HepG2 (cell line): Measurements from ENCODE around the gene ANO9. TPM values are rescaled to one million over a fixed set of nuclear protein-coding genes. Genes with fewer than 3 reads are reported as not detected.
A peak's percentile ranks its signal among the peaks of the same experiment; 100 is the strongest.

Source experiments
- ATF3 ChIP-seq: sonication (generic); formaldehyde crosslinking; IDR thresholded peaks from 2 replicates; pipeline ENCODE4 v1.4.0; 2020; ENCODE audit warnings: missing genetic modification reagents
- CEBPG ChIP-seq: IDR thresholded peaks from 2 replicates; pipeline ENCODE4 v1.6.1; 2016
- DRAP1 ChIP-seq: IDR thresholded peaks from 2 replicates; pipeline ENCODE4 v1.6.1; 2016; ENCODE audit warnings: missing genetic modification reagents, missing compliant biosample characterization
- HNF4A ChIP-seq: sonication (generic); formaldehyde crosslinking; IDR thresholded peaks from 2 replicates; pipeline ENCODE4 v1.4.0; 2020; ENCODE audit warnings: missing genetic modification reagents
- HNRNPK ChIP-seq: fragments of 200-400 bp; formaldehyde crosslinking; IDR thresholded peaks from 2 replicates; pipeline ENCODE4 v1.6.1; 2018; ENCODE audit warnings: low read length, low read depth, moderate library complexity, mild to moderate bottlenecking; ENCODE audit not compliant: poor library complexity, severe bottlenecking
- KDM6A ChIP-seq: IDR thresholded peaks from 2 replicates; pipeline ENCODE4 v1.6.1; 2016; ENCODE audit warnings: low read depth
- KLF15 ChIP-seq: sonication (generic); formaldehyde crosslinking; IDR thresholded peaks from 2 replicates; pipeline ENCODE4 v1.8.1; 2023; ENCODE audit warnings: borderline replicate concordance, mild to moderate bottlenecking, inconsistent platforms, missing genetic modification reagents, mixed read lengths
- SCMH1 ChIP-seq: sonication (generic); formaldehyde crosslinking; IDR thresholded peaks from 2 replicates; pipeline ENCODE4 v1.9.0; 2021; ENCODE audit warnings: missing genetic modification reagents, mild to moderate bottlenecking, borderline replicate concordance
- SMAD3 ChIP-seq: sonication (generic); formaldehyde crosslinking; IDR thresholded peaks from 2 replicates; pipeline ENCODE4 v1.4.0; 2020; ENCODE audit warnings: missing genetic modification reagents
- SMAD9 ChIP-seq: sonication (generic); formaldehyde crosslinking; IDR thresholded peaks from 2 replicates; pipeline ENCODE4 v1.5.1; 2020; ENCODE audit warnings: mild to moderate bottlenecking, missing genetic modification reagents
- SP1 ChIP-seq, 2 experiments: fragments of 450-650 bp in 1 of 2; sonication (generic) in 1 of 2; formaldehyde crosslinking in 1 of 2; IDR thresholded peaks; 2 replicates each; pipeline versions ENCODE4 v1.4.0 to v1.6.1; 2016 to 2020; ENCODE audit warnings: missing genetic modification reagents in 1 of 2
- TBX2 ChIP-seq: sonication (generic); formaldehyde crosslinking; IDR thresholded peaks from 2 replicates; pipeline ENCODE4 v1.5.0; 2020; ENCODE audit warnings: missing genetic modification reagents, mild to moderate bottlenecking, borderline replicate concordance
- TMF1 ChIP-seq: sonication (generic); formaldehyde crosslinking; IDR thresholded peaks from 2 replicates; pipeline ENCODE4 v1.8.1; 2022; ENCODE audit warnings: low read depth, missing genetic modification reagents
- ZFP36L1 ChIP-seq: sonication (generic); formaldehyde crosslinking; IDR thresholded peaks from 2 replicates; pipeline ENCODE4 v1.8.0; 2022; ENCODE audit warnings: mild to moderate bottlenecking, missing genetic modification reagents, moderate library complexity
- ZNF549 ChIP-seq: sonication (generic); formaldehyde crosslinking; IDR thresholded peaks from 2 replicates; pipeline ENCODE4 v1.5.0; 2020; ENCODE audit warnings: missing genetic modification reagents
- ZNF557 ChIP-seq: sonication (generic); formaldehyde crosslinking; IDR thresholded peaks from 2 replicates; pipeline ENCODE4 v1.4.0; 2020; ENCODE audit warnings: missing genetic modification reagents
- ZNF766 ChIP-seq: sonication (generic); formaldehyde crosslinking; IDR thresholded peaks from 2 replicates; pipeline ENCODE4 v1.5.0; 2020; ENCODE audit warnings: missing genetic modification reagents, borderline replicate concordance
- ZSCAN25 ChIP-seq: sonication (generic); formaldehyde crosslinking; IDR thresholded peaks from 2 replicates; pipeline ENCODE4 v1.8.0; 2022; ENCODE audit warnings: mild to moderate bottlenecking, missing genetic modification reagents
- ZSCAN9 ChIP-seq: IDR thresholded peaks from 2 replicates; pipeline ENCODE4 v1.6.1; 2016; ENCODE audit warnings: borderline replicate concordance
- polyA plus RNA-seq, 8 experiments: library from polyadenylated mRNA; depleted of rRNA in 3 of 8; stranded (reverse) in 7 of 8; unstranded in 1 of 8; fragments of >200 nt; fragmentation: Illumina TruSeq in 4 of 8; extraction: Trizol in 4 of 8; gene quantifications; 2 replicates each; pipeline versions ENCODE4 v1.2.1 to v1.2.3, GENCODE V29; 2011 to 2016; ENCODE audit warnings: low read depth in 4 of 8, missing spikeins in 1 of 8, mixed read lengths in 1 of 8; ENCODE audit not compliant: insufficient read depth in 1 of 8
- total RNA-seq, 5 experiments: library from RNA; depleted of rRNA; stranded (reverse); fragments of >200 nt; fragmentation: Illumina TruSeq; extraction: Trizol; gene quantifications; 2 replicates each; pipeline ENCODE4 v1.2.3, GENCODE V29; 2016; ENCODE audit warnings: low read depth in 1 of 5
- TF ChIP-seq, protein P1 (sequence below): sonication (generic); formaldehyde crosslinking; IDR thresholded peaks from 2 replicates; pipeline ENCODE4 v1.5.0; 2020; ENCODE audit warnings: mild to moderate bottlenecking, missing genetic modification reagents, moderate library complexity
- TF ChIP-seq, protein P2 (sequence below): sonication (generic); formaldehyde crosslinking; IDR thresholded peaks from 2 replicates; pipeline ENCODE4 v1.4.0; 2020; ENCODE audit warnings: mild to moderate bottlenecking, missing genetic modification reagents

Gene ANO9
- total and polyA plus RNA-seq, 2 of the 13 experiments (the other 11 are each of a cell fraction or from before 2014, with no cell fraction given), result 8.9 to 14.3 TPM

DNA sequence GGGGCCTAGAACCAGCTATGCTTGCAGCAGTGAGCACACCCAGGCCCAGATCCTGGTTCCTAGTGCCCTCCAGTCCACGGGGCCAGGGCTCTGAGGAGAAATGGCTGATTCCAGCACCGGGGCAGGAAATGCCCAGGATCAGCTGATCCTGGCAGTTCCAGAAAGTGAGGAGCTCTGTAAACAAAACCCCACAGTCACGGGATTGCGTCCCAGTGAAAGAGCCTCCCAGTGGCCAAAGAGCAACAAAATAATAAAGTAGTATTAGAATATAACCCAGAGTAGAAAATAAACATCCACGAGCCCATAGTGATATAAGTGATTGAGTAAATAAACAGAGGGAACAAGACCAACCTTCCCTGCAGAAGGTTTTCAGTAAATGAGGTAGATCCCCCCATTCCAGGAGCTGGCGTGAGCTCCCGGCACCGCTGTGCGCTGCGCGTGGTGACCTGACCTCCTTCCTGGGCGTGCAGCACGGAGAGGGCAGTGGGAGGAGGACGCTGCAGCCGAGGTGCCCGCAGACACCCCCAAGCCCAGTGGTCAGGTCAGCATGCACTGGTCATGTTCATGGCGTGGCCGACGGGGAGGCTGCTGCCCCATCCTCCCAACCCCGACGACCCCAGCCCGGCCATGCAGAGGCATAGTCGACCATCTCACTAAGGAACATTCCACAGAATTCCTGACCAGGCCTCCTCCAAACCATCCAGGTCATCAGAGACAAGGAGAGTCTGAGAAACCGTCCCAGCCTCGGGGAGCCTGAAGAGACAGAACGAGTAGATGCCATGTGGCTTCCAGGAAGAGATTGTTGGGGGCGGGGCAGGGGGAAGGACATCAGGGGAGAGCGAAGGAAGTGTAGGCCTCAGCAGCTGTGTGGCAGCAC lies 28.1 kb upstream of the ANO9 start (continued):
- TF ChIP-seq, protein P1, sequence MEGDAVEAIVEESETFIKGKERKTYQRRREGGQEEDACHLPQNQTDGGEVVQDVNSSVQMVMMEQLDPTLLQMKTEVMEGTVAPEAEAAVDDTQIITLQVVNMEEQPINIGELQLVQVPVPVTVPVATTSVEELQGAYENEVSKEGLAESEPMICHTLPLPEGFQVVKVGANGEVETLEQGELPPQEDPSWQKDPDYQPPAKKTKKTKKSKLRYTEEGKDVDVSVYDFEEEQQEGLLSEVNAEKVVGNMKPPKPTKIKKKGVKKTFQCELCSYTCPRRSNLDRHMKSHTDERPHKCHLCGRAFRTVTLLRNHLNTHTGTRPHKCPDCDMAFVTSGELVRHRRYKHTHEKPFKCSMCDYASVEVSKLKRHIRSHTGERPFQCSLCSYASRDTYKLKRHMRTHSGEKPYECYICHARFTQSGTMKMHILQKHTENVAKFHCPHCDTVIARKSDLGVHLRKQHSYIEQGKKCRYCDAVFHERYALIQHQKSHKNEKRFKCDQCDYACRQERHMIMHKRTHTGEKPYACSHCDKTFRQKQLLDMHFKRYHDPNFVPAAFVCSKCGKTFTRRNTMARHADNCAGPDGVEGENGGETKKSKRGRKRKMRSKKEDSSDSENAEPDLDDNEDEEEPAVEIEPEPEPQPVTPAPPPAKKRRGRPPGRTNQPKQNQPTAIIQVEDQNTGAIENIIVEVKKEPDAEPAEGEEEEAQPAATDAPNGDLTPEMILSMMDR (CRISPR knock-in tag), result peak; percentile 38; the same call in 1 of the 2 replicates
- TF ChIP-seq HNRNPK, result no peak
- TF ChIP-seq ZFP36L1 (CRISPR knock-in tag), result peak; percentile 47; the same call in 1 of the 2 replicates
- TF ChIP-seq HNF4A (CRISPR knock-in tag), result peak; percentile 58
- 0 out of 2 replicates have a peak, but pooled peaks have one; percentile 37 for TF ChIP-seq SMAD3 (CRISPR knock-in tag)
- TF ChIP-seq SMAD9 (CRISPR knock-in tag), result peak; percentile 77; the same call in 1 of the 2 replicates
- TF ChIP-seq DRAP1 (CRISPR knock-in tag), result peak; percentile 48; the same call in 1 of the 2 replicates
- no peak for TF ChIP-seq SP1 (IDR thresholded peaks at IDR 0.05)
- TF ChIP-seq SP1 (CRISPR knock-in tag; IDR thresholded peaks at IDR 0.05), result no peak
- peak; percentile 69; the same call in 1 of the 2 replicates for TF ChIP-seq ZSCAN9
- TF ChIP-seq ZNF557 (CRISPR knock-in tag), result 0 out of 2 replicates have a peak, but pooled peaks have one; percentile 37
- no peak; the same call in 1 of the 2 replicates for TF ChIP-seq ZSCAN25 (CRISPR knock-in tag)
- peak; percentile 53; the same call in 1 of the 2 replicates for TF ChIP-seq TBX2 (CRISPR knock-in tag)
- no peak for TF ChIP-seq SCMH1
- 0 out of 2 replicates have a peak, but pooled peaks have one; percentile 36 for TF ChIP-seq TMF1 (CRISPR knock-in tag)
- TF ChIP-seq KLF15 (CRISPR knock-in tag), result 0 out of 2 replicates have a peak, but pooled peaks have one; percentile 42
- peak; percentile 85; the same call in 1 of the 2 replicates for TF ChIP-seq ZNF549 (CRISPR knock-in tag)
- TF ChIP-seq, protein P2, sequence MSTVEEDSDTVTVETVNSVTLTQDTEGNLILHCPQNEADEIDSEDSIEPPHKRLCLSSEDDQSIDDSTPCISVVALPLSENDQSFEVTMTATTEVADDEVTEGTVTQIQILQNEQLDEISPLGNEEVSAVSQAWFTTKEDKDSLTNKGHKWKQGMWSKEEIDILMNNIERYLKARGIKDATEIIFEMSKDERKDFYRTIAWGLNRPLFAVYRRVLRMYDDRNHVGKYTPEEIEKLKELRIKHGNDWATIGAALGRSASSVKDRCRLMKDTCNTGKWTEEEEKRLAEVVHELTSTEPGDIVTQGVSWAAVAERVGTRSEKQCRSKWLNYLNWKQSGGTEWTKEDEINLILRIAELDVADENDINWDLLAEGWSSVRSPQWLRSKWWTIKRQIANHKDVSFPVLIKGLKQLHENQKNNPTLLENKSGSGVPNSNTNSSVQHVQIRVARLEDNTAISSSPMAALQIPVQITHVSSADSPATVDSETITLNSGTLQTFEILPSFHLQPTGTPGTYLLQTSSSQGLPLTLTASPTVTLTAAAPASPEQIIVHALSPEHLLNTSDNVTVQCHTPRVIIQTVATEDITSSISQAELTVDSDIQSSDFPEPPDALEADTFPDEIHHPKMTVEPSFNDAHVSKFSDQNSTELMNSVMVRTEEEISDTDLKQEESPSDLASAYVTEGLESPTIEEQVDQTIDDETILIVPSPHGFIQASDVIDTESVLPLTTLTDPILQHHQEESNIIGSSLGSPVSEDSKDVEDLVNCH, result no peak
- TF ChIP-seq CEBPG (CRISPR knock-in tag), result no peak
- 0 out of 2 replicates have a peak, but pooled peaks have one; percentile 24 for TF ChIP-seq KDM6A (CRISPR knock-in tag)
- TF ChIP-seq ATF3, result no peak
- peak; percentile 87 for TF ChIP-seq ZNF766
